Loucy (cell line): Measurements from ENCODE around the gene RFC5.

Experiments
- H2AFZ ChIP-seq: fragments of 200-600 bp; sonication (generic); 2 replicates; pipeline ENCODE4 v1.6.0; 2016; ENCODE audit warnings: antibody characterized with exemption, mild to moderate bottlenecking, low read length, moderate library complexity
- H3F3A ChIP-seq: fragments of 200-600 bp; 2 replicates; pipeline ENCODE4 v1.6.0; 2016; ENCODE audit warnings: antibody characterized with exemption, low read depth, mild to moderate bottlenecking
- H3K27me3 ChIP-seq: fragments of 200-600 bp; sonication (generic); 2 replicates; pipeline ENCODE4 v1.6.1; 2014; ENCODE audit warnings: low read length, mild to moderate bottlenecking; ENCODE audit not compliant: insufficient read depth, poor library complexity, severe bottlenecking
- H3K36me3 ChIP-seq: fragments of 200-600 bp; sonication (generic); 2 replicates; pipeline ENCODE4 v1.6.1; 2016; ENCODE audit warnings: low read length; ENCODE audit not compliant: insufficient read depth
- H3K4me1 ChIP-seq: fragments of 200-600 bp; sonication (generic); 2 replicates; pipeline ENCODE4 v1.5.1; 2014; ENCODE audit warnings: low read length, mild to moderate bottlenecking; ENCODE audit not compliant: insufficient read depth, poor library complexity, severe bottlenecking
- H3K4me2 ChIP-seq: fragments of 200-600 bp; sonication (generic); 2 replicates; pipeline ENCODE4 v1.6.0; 2014; ENCODE audit warnings: antibody characterized with exemption, low read length, low read depth, mild to moderate bottlenecking; ENCODE audit not compliant: poor library complexity, severe bottlenecking
- H3K4me3 ChIP-seq: fragments of 200-600 bp; sonication (generic); 2 replicates; pipeline ENCODE4 v1.5.1; 2014; ENCODE audit warnings: low read length, mild to moderate bottlenecking, mixed read lengths; ENCODE audit not compliant: poor library complexity, severe bottlenecking
- H3K79me2 ChIP-seq: fragments of 200-600 bp; sonication (generic); 2 replicates; pipeline ENCODE4 v1.6.1; 2014; ENCODE audit warnings: low read length; ENCODE audit not compliant: insufficient read depth
- H3K9ac ChIP-seq: fragments of 200-600 bp; sonication (generic); 2 replicates; pipeline ENCODE4 v1.6.0; 2014; ENCODE audit warnings: mild to moderate bottlenecking, low read depth, low read length, moderate library complexity; ENCODE audit not compliant: poor library complexity, severe bottlenecking
- H3K9me2 ChIP-seq: fragments of 200-600 bp; sonication (generic); replicated peaks from 2 replicates; pipeline ENCODE4 v1.6.1; 2016; ENCODE audit warnings: low read depth, low read length, mixed read lengths
- H3K9me3 ChIP-seq: fragments of 200-600 bp; sonication (generic); 2 replicates; pipeline ENCODE4 v1.6.1; 2014; ENCODE audit warnings: mild to moderate bottlenecking, antibody characterized with exemption, low read length, low read depth; ENCODE audit not compliant: insufficient read depth
- H4K20me1 ChIP-seq: fragments of 200-600 bp; sonication (generic); 2 replicates; pipeline ENCODE4 v1.6.0; 2014; ENCODE audit warnings: antibody characterized with exemption, low read length, mild to moderate bottlenecking; ENCODE audit not compliant: insufficient read depth, poor library complexity, severe bottlenecking
- CTCF ChIP-seq: fragments of 200-600 bp; sonication (generic); conservative IDR thresholded peaks from 2 replicates; pipeline ENCODE4 v1.5.1; 2014; ENCODE audit warnings: mild to moderate bottlenecking, antibody characterized with exemption, low read length
- EZH2phosphoT487 ChIP-seq: fragments of 200-600 bp; IDR thresholded peaks from 2 replicates; pipeline ENCODE4 v1.6.1; 2018; ENCODE audit warnings: antibody characterized with exemption, mild to moderate bottlenecking, moderate library complexity, borderline replicate concordance

The RFC5 gene

GRCh38 chr12:118046430-118046829 lies 29.9 kb downstream of the RFC5 start:
- H3K4me1 ChIP-seq = no peaks in the 10 kb centered on the region
- H2AFZ ChIP-seq = no peak overlapping the region
- no peak overlapping the region for H3K9ac ChIP-seq
- no peaks in the 10 kb centered on the region for H3K9me2 ChIP-seq
- H4K20me1 ChIP-seq = no peaks in the 10 kb centered on the region
- no peaks in the 10 kb centered on the region for H3F3A ChIP-seq
- H3K79me2 ChIP-seq = no peaks in the 10 kb centered on the region
- H3K4me2 ChIP-seq = no peak overlapping the region
- TF ChIP-seq EZH2phosphoT487 (no peak), CTCF (no peak)
- no peaks in the 10 kb centered on the region for H3K27me3 ChIP-seq
- peaks cover 27% of the 10 kb centered on the region; the same call in 1 of the 2 replicates for H3K36me3 ChIP-seq
- H3K9me3 ChIP-seq = no peaks in the 10 kb centered on the region
- no peak overlapping the region for H3K4me3 ChIP-seq

- Histone ChIP-seq H4K20me1 (no peaks in the 10 kb centered on the region), H3K4me3 (no peak overlapping the region), H3K36me3 (0 out of 2 replicates have a peak, but pooled peaks cover 2% of the 10 kb centered on the region), H3K9ac (no peak overlapping the region), H3K9me3 (no peaks in the 10 kb centered on the region), H3K27me3 (no peaks in the 10 kb centered on the region), H3K79me2 (no peaks in the 10 kb centered on the region), H3K9me2 (no peaks in the 10 kb centered on the region), H3K4me2 (no peak overlapping the region), H2AFZ (no peak overlapping the region), H3F3A (0 out of 2 replicates have a peak, but pooled peaks cover 3% of the 10 kb centered on the region), H3K4me1 (no peaks in the 10 kb centered on the region)
- TF ChIP-seq EZH2phosphoT487 (no peak), CTCF (no peak)
These were observed 34.7 kb downstream of the RFC5 start for GRCh38 chr12:118050972-118051910.

- no peaks in the 10 kb centered on the region for H4K20me1 ChIP-seq
- no peak overlapping the region for H3K4me3 ChIP-seq
- no peak overlapping the region for H2AFZ ChIP-seq
- no peaks in the 10 kb centered on the region for H3K79me2 ChIP-seq
- no peak for TF ChIP-seq CTCF
- TF ChIP-seq EZH2phosphoT487 = no peak
- H3K36me3 ChIP-seq = 0 out of 2 replicates have a peak, but pooled peaks cover 2% of the 10 kb centered on the region
- H3F3A ChIP-seq = 0 out of 2 replicates have a peak, but pooled peaks cover 5% of the 10 kb centered on the region
- no peaks in the 10 kb centered on the region for H3K27me3 ChIP-seq
- no peak overlapping the region for H3K9ac ChIP-seq
- no peaks in the 10 kb centered on the region for H3K9me2 ChIP-seq
- no peak overlapping the region for H3K4me2 ChIP-seq
- no peaks in the 10 kb centered on the region for H3K9me3 ChIP-seq
- no peaks in the 10 kb centered on the region for H3K4me1 ChIP-seq
These were observed 36.0 kb downstream of the RFC5 start for GRCh38 chr12:118052324-118053070.
